Stimulated activated CD4-positive, alpha-beta T cell treated with anti-CD3 and anti-CD28 coated beads, Interleukin-12 subunit alpha, Interleukin-12 subunit beta, amount 100 ng/mL, for 24 hours (primary cell): ENCODE measurements around the gene AXL.

Experiments
- DNase-seq, 2 experiments: peaks; one replicate each; pipeline ENCODE4 v3.0.0-alpha.2; 2020; ENCODE audit warnings: low read depth in 2 of 2

Gene AXL

DNA sequence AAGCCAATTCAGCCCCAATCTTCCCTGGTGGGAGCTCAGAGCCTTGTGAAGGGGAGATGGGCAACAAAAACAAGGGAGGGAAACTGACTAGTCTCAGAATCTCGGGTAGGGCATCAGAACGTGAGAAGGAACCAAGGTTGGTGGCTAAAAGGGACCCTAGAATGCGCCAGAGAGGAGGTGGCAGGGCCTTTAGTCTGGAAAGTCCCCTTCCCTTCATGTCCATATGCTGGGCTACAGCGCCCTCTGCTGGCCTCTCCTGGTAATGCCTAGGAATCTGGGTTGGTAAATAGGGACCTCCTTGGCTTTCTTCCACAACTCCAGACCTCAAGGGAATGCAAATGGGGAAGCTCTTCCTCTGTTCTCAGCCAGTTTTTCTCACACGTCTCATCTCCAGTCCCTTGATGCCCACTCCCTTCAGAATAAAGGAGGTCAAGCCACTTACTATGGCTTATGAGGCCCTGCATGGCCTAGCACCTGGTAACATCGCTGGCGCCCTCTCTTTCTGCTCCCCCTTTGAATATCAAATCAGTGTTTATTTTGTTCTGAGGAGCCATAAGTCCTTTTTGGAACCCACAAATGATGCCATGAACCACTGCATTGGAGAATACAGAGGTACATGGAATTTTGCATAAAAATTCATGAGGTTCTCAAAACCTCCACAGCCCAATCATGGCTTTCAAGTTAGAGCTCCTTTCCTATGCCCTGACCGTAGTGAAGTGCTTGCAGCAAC is 89.6 kb downstream of the AXL start:
- DNase-seq = peak; percentile 86 to 96

GRCh38 chr19:41309180-41310032 is 90.4 kb downstream of the AXL start:
- no peak for DNase-seq

DNA sequence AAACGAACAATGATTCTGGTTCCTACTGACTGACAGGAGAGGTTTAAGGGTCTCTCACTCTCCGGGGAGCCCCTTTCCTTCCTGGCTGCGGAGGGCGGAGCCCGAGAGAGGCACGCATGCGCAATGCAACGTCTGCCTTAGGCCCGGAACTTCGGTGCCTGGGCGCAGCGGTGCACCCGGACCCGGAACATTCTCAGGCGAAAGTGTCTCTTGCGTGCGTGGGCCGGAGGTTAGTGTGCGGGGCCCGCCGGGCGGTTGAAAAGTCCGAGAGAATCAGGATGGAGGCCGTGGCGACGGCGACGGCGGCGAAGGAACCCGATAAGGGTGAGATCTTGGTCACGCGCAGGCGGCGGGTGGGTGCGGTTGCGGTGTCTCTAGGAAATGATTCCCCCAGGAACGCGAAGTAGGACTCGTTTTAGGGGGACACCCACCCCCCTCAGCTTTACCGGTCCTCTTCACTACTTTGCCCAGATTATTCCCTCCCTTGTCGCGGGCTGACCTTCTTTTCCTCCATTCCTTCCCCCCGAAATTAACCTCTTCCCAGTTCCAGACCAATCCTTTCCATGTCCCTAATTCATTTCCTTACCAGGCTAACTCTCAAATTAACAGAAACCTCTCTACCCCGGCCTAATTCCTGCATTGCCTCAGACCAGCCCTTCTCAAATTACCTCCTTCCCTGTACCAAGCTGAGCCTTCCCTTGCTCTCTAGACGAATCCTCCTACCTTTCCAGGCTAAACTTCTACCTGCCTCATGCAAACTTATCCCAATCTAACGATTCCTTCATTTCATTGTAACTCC is 91.2 kb downstream of the AXL start, which contains the start of gene CCDC97:
Gene CCDC97, plus strand, starts transcription at position 140 of the 799 bp plus-strand sequence. Its CDS starts 139 bp downstream, at position 279.
- peak; percentile 80 to 83 for DNase-seq

DNA sequence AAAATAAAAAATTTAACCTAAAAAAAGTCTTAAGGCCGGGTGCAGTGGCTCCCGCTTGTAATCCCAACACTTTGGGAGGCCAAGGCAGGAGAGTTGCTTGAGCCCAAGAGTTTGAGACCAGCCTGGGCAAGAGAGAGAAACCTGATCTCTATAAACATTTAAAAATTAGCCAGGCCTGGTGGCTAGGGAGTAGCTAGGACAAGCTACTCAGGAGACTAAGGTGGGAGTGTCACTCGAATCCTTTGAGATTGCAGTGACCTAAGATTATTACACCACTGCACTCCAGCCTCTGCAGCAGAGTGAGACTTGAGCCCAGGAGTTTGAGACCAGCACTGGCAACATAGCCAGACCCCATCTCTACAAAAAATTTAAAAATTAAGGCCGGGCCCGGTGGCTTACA is 92.0 kb downstream of the AXL start:
- DNase-seq = no peak
